Spleen (tissue), 11 donors: ENCODE data around the gene SNRPD2. TPM values are rescaled to one million over a fixed set of nuclear protein-coding genes. Genes with fewer than 3 reads are reported as not detected.

Experiments
- DNase-seq: peaks from one replicate; pipeline ENCODE4 v3.0.0-alpha.2; 2020
- H3K27ac ChIP-seq, 8 donors: fragments of 200-600 bp; sonication (generic) in 7 of 8; 1 replicate in 4 of 8; 2 replicates in 4 of 8; pipeline versions ENCODE4 v1.5.0 to v1.8.0; 2016 to 2021; ENCODE audit warnings: inconsistent platforms in 4 of 8, mild to moderate bottlenecking in 4 of 8, moderate library complexity in 1 of 8
- H3K27me3 ChIP-seq, 7 donors: fragments of 200-600 bp; sonication (generic) in 6 of 7; replicated peaks in 1 of 7; 1 replicate in 4 of 7; 2 replicates in 3 of 7; pipeline versions ENCODE4 v1.5.0 to v1.8.0; 2016 to 2021; ENCODE audit warnings: inconsistent platforms in 3 of 7, mild to moderate bottlenecking in 1 of 7
- H3K36me3 ChIP-seq, 6 donors: fragments of 200-600 bp; sonication (generic) in 5 of 6; 1 replicate in 4 of 6; 2 replicates in 2 of 6; pipeline versions ENCODE4 v1.5.0 to v1.8.0; 2016 to 2021; ENCODE audit warnings: inconsistent platforms in 2 of 6
- H3K4me1 ChIP-seq, 6 donors: fragments of 200-600 bp; sonication (generic) in 5 of 6; 1 replicate in 3 of 6; 2 replicates in 3 of 6; pipeline versions ENCODE4 v1.5.0 to v1.8.0; 2016 to 2021; ENCODE audit warnings: inconsistent platforms in 3 of 6
- H3K4me3 ChIP-seq, 8 donors: fragments of 200-600 bp; sonication (generic) in 7 of 8; 1 replicate in 4 of 8; 2 replicates in 4 of 8; pipeline versions ENCODE4 v1.5.0 to v1.8.0; 2016 to 2021; ENCODE audit warnings: inconsistent platforms in 4 of 8, mild to moderate bottlenecking in 4 of 8, moderate library complexity in 2 of 8
- H3K9me3 ChIP-seq, 8 donors: fragments of 200-600 bp; sonication (generic) in 7 of 8; 1 replicate in 4 of 8; 2 replicates in 4 of 8; pipeline versions ENCODE4 v1.5.0 to v1.8.0; 2016 to 2021; ENCODE audit warnings: inconsistent platforms in 4 of 8
- POLR2A ChIP-seq, 3 donors: fragments of 450-650 bp; IDR thresholded peaks; one replicate each; pipeline ENCODE4 v1.5.1; 2017; ENCODE audit warnings: antibody characterized with exemption in 3 of 3, mild to moderate bottlenecking in 1 of 3
- POLR2AphosphoS5 ChIP-seq, 3 donors: sonication (generic); formaldehyde crosslinking; IDR thresholded peaks; one replicate each; pipeline ENCODE4 v1.5.1; 2017; ENCODE audit warnings: antibody characterized with exemption in 3 of 3
- WGBS, 5 donors: extraction: QIAGEN DNeasy Blood & Tissue Kit in 3 of 5; methylation state at CpG; one replicate each; pipeline versions ENCODE4 v1.1.5 to v1.1.7; 2013 to 2018; 5-methylcytosine and 5-hydroxymethylcytosine counted together
- intact Hi-C: fragments of 100-400 bp; cut with DNase I; formaldehyde crosslinking; loops from one replicate; pipeline ENCODE4 v1.15.0; 2023; ENCODE audit warnings: low total_unique reads
- polyA plus RNA-seq, 3 donors: library from polyadenylated mRNA; stranded (reverse); fragments of 200-250 nt; gene quantifications; one replicate each; pipeline ENCODE4 v1.2.1, GENCODE V29; 2013
- total RNA-seq, 7 donors: library from RNA; depleted of rRNA in 3 of 7; stranded (reverse); fragments of >200 nt in 3 of 7; fragmentation: NEBNext Ultra II Directional in 4 of 7; extraction: Animal tissue kit (Norgen Biotek cat#: 25700) in 4 of 7; gene quantifications; one replicate each; pipeline versions ENCODE4 v1.1.0 to v1.2.1, GENCODE V29; 2016 to 2021
- TF ChIP-seq, protein P1 (sequence below), 11 experiments: fragments of 200-600 bp in 7 of 11; fragments of 450-650 bp in 4 of 11; sonication (generic) in 4 of 11; IDR thresholded peaks in 8 of 11; conservative IDR thresholded peaks in 3 of 11; 1 replicate in 7 of 11; 2 replicates in 4 of 11; pipeline versions ENCODE4 v1.4.0 to v1.8.0; 2016 to 2021; ENCODE audit warnings: antibody characterized with exemption in 11 of 11, inconsistent platforms in 4 of 11, mild to moderate bottlenecking in 1 of 11
- donor health status: healthy with polysubstance abuse.
- donor health status: DM: no; HTN: no; CAD: no; lungs with moderate emphysema.
- donor health status: DM: no; HTN: no; CAD: no.
- donor health status: Bipolar disorder and iron deficiency.
- donor health status: healthy.
- donor health status: DM: no; HTN: no; CAD: no.
- donor health status: DM: yes; HTN: yes; CAD: no.

The SNRPD2 gene
- total and polyA plus RNA-seq, 10 donors = 117 to 587 (median 207) TPM

DNA sequence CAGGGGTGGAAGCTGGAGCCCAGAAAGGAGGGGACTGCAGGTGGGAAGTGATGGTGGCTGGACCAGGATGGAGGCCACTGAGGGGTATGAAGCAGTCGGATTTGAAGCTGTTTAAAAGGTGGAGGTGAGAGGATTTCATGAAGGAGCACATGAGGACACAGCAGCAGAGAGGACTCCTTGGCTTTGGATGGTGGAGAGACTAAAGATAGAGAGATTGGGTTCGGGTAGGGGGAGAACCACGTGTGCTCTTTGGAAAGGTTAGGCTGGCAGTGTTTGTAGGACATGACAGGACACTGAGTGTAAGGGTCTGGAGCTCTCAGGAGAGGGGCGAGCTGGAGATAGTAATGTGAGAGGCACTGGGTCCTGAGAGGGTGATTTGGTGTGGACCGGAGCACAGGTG is 8.8 kb downstream of the SNRPD2 start:
- no peaks in the 10 kb centered on the region for H3K9me3 ChIP-seq
- peaks cover 5 to 51% (median 34%) of the 10 kb centered on the region in 6 donors for H3K36me3 ChIP-seq
- WGBS, 5 donors = 75 to 89% (median 85%) methylated on average over 5 of the region's 5 CpGs
- no peak for DNase-seq
- TF ChIP-seq POLR2A (IDR thresholded peaks at IDR 0.05) (no peak), POLR2AphosphoS5 (IDR thresholded peaks at IDR 0.05) (no peak)
- TF ChIP-seq, protein P1, sequence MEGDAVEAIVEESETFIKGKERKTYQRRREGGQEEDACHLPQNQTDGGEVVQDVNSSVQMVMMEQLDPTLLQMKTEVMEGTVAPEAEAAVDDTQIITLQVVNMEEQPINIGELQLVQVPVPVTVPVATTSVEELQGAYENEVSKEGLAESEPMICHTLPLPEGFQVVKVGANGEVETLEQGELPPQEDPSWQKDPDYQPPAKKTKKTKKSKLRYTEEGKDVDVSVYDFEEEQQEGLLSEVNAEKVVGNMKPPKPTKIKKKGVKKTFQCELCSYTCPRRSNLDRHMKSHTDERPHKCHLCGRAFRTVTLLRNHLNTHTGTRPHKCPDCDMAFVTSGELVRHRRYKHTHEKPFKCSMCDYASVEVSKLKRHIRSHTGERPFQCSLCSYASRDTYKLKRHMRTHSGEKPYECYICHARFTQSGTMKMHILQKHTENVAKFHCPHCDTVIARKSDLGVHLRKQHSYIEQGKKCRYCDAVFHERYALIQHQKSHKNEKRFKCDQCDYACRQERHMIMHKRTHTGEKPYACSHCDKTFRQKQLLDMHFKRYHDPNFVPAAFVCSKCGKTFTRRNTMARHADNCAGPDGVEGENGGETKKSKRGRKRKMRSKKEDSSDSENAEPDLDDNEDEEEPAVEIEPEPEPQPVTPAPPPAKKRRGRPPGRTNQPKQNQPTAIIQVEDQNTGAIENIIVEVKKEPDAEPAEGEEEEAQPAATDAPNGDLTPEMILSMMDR (IDR thresholded peaks at IDR 0.05 in 8 of 11, conservative IDR thresholded peaks at IDR 0.05 in 3 of 11) = no peak
- H3K27ac ChIP-seq = peak overlapping the region in 1 of 8 donors; percentile 86
- H3K4me1 ChIP-seq = peaks cover 3 to 22% (median 17%) of the 10 kb centered on the region in 6 donors
- intact Hi-C loops = no loop called here
- peaks cover 0 to 23% (median 14%) of the 10 kb centered on the region in 7 donors for H3K27me3 ChIP-seq
- H3K4me3 ChIP-seq = no peak overlapping the region

DNA sequence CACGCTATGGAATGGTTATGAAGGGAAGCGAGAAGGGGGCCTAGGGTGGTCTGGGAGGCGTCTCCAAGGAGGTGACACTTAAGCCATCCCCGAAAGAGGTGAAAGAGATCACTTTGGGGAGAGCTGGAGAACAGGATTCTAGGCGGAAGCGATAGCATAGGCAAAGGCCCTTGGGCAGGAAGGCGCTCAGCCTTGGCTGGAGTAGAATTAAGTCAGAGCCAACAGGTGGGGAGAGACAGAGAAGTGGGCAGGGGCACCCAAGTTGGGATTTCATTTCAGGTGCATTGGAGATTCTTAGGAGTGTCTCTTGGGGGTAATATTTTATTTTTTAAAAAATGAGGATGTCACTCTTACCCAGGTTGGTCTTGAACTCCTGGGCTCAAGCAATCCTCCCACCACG is 9.6 kb downstream of the SNRPD2 start:
- DNase-seq = no peak
- Histone ChIP-seq H3K36me3 (peaks cover 2 to 43% (median 26%) of the 10 kb centered on the region in 6 donors), H3K4me1 (peaks cover 8 to 29% (median 24%) of the 10 kb centered on the region in 6 donors), H3K27me3 (peaks cover 0 to 31% (median 22%) of the 10 kb centered on the region in 7 donors), H3K27ac (peak overlapping the region in 7 of 8 donors; percentile 68 to 86 (median 81)), H3K9me3 (no peaks in the 10 kb centered on the region), H3K4me3 (peak overlapping the region in 2 of 8 donors; percentile 20 to 64)
- TF ChIP-seq POLR2AphosphoS5 (IDR thresholded peaks at IDR 0.05) = no peak
- TF ChIP-seq, protein P1 (IDR thresholded peaks at IDR 0.05 in 8 of 11, conservative IDR thresholded peaks at IDR 0.05 in 3 of 11) = no peak
- no peak for TF ChIP-seq POLR2A (IDR thresholded peaks at IDR 0.05)
- WGBS, 5 donors = 61 to 83% (median 73%) methylated on average over 8 of the region's 8 CpGs
- intact Hi-C loops = no loop called here

DNA sequence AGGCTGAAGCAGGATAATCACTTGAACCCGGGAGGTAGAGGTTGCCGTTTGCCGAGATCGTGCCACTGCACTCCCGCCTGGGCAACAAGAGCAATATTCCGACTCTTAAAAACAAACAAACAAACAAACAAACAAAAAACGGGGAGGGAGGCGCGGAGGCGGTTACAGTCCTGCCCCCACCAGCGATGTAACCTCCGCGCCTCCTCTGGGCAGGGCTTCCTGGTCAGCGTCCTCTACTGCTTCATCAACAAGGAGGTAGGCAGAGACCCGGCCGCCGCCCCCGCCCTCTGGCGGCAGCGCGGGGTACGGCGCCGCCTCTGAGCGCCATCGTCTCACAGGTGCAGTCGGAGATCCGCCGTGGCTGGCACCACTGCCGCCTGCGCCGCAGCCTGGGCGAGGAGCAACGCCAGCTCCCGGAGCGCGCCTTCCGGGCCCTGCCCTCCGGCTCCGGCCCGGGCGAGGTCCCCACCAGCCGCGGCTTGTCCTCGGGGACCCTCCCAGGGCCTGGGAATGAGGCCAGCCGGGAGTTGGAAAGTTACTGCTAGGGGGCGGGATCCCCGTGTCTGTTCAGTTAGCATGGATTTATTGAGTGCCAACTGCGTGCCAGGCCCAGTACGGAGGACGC is 10.2 kb downstream of the SNRPD2 start:
- WGBS, 5 donors = 1 to 5% (median 3%) methylated on average over 34 to 51 of the region's 51 CpGs
- Histone ChIP-seq H3K4me1 (peaks cover 13 to 36% (median 31%) of the 10 kb centered on the region in 6 donors), H3K4me3 (peak overlapping the region in 6 of 8 donors; percentile 20 to 64 (median 27)), H3K27ac (peak overlapping the region; percentile 36 to 86 (median 80)), H3K27me3 (peaks cover 0 to 37% (median 28%) of the 10 kb centered on the region in 7 donors), H3K9me3 (no peaks in the 10 kb centered on the region), H3K36me3 (peaks cover 2 to 37% (median 20%) of the 10 kb centered on the region in 6 donors)
- DNase-seq = peak; percentile 98
- TF ChIP-seq, protein P1 (IDR thresholded peaks at IDR 0.05 in 8 of 11, conservative IDR thresholded peaks at IDR 0.05 in 3 of 11) = peak; percentile 95 to 100 (median 98)
- TF ChIP-seq POLR2AphosphoS5 (IDR thresholded peaks at IDR 0.05) = peak; percentile 69 to 86 (median 84)
- no peak for TF ChIP-seq POLR2A (IDR thresholded peaks at IDR 0.05)
- intact Hi-C loops = no loop called here
